ENCODE results near the gene CNOT9.

DNA sequence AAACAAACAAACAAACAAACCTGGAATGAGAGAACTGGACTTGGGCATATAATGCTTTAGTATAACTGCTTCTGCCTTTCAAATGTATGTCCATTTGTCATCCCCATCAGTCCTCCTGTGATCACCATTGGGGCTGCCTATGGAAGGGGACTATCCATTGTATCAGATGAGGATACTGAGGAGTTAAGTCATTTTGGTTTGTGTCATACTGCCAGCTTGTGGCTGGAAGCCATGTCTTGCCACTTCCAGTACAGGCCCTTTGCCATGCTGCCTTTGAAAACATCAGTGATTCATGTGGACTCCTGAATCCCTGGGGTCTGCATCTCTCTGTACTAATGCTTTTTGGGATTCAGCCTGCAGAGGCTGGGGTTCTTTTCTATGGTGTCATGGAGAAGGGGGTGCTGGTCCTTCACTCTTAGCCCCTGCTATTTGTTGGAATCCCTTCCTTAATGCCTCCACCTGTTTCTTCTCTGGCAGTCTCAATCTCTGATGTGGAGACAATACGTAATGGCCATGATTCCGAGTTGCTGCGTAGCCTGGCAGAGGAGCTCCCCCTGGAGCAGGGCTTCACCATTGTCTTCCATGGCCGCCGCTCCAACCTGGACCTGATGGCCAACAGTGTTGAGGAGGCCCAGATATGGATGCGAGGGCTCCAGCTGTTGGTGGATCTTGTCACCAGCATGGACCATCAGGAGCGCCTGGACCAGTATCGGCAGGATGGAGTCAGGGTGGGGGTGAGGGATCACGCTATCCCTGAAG is 49.6 kb downstream of the CNOT9 start:
- TF ChIP-seq JUND (IDR thresholded peaks at IDR 0.05) (no peak), CBX3 (IDR thresholded peaks at IDR 0.05; ENCODE audit: low read depth) (no peak), CTCF (IDR thresholded peaks at IDR 0.05 in 2 of 3, conservative IDR thresholded peaks at IDR 0.05 in 1 of 3; ENCODE audit: borderline replicate concordance in 1 of 3, insufficient read depth in 1 of 3, low read depth in 2 of 3, low read length in 2 of 3) (peak in 2 of 3 experiments; percentile 7 to 18; a peak in 1 of 6 replicates), YY1 (IDR thresholded peaks at IDR 0.05; ENCODE audit: extremely low read depth, insufficient replicate concordance, low read depth, low read length) (no peak), EGR1 (IDR thresholded peaks at IDR 0.05; ENCODE audit: low read depth) (no peak), EZH2 (IDR thresholded peaks at IDR 0.05) (no peak), RAD21 (IDR thresholded peaks at IDR 0.05; ENCODE audit: low read depth) (peak; percentile 52; the same call in 1 of the 2 replicates)
